LNCaP clone FGC (cell line): ENCODE data around the gene ADGRB3.
A peak's percentile ranks its signal among the peaks of the same experiment; 100 is the strongest.
"Not testable (repeated sequence)": the region's sequence is repeated elsewhere in the genome, so short reads cannot be mapped to it uniquely, and the experiment has no call there.

Source experiments
- DNase-seq: peaks from one replicate; pipeline ENCODE4 v3.0.0-alpha.2; 2011; ENCODE audit warnings: low read depth
- H3K4me3 ChIP-seq: 2 replicates; pipeline ENCODE4 v1.5.1; 2011; ENCODE audit warnings: mild to moderate bottlenecking, low read depth, low read length, control low read depth
- TF ChIP-seq, protein P1 (sequence below): IDR thresholded peaks from 2 replicates; pipeline ENCODE4 v1.5.1; 2012; ENCODE audit warnings: mild to moderate bottlenecking; ENCODE audit not compliant: control insufficient read depth, insufficient read depth; ENCODE audit errors: extremely low read depth

ADGRB3 gene

DNA sequence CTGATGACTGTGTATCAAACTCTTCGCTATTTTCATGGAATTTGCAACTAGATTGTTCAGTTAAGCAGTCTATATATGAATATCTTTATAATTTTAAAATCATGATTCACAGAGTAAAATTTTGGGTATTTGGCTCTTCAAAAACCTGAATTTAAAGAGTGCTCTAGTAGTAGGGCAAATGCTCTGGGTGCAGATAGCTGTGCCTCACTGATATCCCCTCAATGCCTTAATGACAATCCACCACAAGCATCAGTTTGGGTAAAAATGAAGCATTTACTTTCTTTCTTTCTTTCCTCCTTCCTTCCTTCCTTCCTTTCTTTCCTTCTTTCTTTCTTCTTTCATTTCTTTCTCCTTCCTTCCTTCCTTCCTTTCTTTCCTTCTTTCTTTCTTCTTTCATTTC lies 239.7 kb downstream of the ADGRB3 start:
- no peak for DNase-seq
- no peak overlapping the region for H3K4me3 ChIP-seq
- TF ChIP-seq, protein P1, sequence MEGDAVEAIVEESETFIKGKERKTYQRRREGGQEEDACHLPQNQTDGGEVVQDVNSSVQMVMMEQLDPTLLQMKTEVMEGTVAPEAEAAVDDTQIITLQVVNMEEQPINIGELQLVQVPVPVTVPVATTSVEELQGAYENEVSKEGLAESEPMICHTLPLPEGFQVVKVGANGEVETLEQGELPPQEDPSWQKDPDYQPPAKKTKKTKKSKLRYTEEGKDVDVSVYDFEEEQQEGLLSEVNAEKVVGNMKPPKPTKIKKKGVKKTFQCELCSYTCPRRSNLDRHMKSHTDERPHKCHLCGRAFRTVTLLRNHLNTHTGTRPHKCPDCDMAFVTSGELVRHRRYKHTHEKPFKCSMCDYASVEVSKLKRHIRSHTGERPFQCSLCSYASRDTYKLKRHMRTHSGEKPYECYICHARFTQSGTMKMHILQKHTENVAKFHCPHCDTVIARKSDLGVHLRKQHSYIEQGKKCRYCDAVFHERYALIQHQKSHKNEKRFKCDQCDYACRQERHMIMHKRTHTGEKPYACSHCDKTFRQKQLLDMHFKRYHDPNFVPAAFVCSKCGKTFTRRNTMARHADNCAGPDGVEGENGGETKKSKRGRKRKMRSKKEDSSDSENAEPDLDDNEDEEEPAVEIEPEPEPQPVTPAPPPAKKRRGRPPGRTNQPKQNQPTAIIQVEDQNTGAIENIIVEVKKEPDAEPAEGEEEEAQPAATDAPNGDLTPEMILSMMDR, result no peak

DNA sequence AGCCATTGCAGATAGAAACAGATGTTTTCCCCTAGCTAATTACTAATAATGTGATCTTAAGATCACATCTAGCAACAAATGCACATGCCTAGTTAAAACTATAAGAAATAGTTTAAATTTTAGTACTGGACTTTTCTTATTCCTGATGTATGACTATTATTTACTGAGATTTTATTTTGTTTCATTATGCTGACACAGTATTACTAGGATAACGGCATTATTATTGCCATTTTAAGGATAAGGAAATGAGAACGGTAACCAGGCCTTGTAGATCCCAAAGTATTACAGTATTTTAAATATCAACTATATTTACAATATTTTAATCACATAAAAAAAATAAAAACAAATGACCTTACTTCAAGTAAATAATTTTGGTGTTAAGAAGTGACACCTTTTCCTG lies 240.3 kb downstream of the ADGRB3 start:
- no peak overlapping the region for H3K4me3 ChIP-seq
- TF ChIP-seq, protein P1, result no peak
- DNase-seq, result no peak

DNA sequence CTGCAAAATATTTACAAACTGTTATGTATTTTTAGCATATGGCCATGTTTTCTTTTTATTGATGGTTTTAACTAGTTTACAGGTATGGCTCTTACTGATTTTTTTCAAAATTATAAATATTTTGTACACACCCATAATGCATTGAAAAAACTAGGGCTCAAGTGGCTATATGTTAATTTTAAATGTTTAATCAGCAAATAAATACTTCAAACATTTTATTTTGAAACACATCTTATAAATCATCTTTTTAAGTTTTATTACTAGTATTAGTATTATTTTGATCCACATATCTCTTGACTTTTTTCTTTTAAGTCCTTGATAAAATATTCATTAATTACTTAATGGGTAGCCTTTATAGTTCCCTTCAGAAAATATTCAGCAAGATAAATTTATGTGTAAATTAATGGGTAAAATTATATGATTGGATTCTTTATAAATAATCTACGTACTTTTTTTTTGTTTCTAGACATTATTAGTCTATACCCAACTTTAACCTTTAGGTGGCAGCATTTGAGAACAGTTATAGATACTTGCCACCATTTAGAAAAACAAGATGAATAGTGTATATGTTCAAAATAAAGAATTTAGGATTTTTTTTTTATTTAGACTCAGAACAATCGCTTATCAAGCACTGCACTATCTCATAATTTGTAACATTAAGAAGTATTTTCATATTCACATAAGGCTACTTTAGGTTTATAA lies 241.9 kb downstream of the ADGRB3 start:
- no peak for DNase-seq
- TF ChIP-seq, protein P1, result peak; percentile 40
- no peak overlapping the region for H3K4me3 ChIP-seq

DNA sequence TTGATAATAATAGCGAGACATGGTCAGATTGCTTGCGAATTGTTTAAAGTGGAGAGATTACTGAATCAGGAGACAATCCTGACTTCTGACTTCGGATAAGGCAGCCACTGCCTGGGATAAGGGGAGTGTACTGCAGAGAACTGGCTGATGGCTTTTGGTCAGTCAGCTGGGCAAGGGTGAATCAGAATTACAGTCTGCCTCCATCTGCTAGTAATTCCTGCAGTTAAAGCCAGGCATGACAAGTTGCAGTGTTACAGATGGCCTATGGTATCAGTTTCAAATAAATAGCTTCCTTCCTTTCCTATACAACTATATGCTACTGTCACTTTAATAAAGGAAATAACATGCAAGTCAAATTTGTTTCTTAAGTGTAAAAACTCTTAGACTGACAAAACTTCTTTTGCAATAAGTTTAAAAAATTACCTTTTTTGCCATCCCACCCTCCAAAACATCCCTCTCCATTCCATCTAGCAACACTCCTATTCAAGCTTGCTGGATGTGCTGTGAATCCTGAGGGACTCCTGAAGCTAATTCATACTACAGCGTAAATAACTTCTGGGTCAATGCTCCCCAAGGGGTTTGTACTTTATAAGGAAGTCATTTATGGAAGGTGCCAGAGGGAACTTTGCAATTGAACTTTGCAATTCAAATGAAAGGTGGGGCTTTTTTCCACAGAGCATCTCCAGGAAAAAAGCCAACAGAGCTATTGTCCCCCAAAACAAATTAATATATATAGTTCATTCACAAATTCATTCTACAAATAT lies 245.2 kb downstream of the ADGRB3 start:
- TF ChIP-seq, protein P1, result no peak
- DNase-seq, result no peak
- H3K4me3 ChIP-seq, result no peak overlapping the region

- H3K4me3 ChIP-seq, DNase-seq: not testable (repeated sequence)
Observed at GRCh38 chr6:68883325-68883724, 248.2 kb downstream of the ADGRB3 start.

DNA sequence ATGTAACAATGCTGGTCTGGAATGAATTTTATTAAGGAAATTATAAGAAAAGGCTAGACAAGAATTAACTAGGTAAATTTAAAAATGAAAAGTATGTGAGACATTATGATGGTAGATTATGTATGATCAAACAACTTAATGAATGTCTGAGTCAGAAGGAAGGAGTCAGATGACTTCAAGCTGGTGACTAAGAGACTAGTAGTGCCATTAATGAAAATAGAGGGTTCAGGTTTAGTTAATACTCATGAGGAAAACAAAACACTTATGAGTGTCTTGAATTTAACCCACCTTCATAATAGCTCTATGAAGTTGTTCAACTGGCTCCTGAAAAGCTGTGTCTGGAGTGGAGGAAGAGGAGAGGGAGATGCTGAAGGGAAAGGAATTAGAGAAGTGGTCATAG lies 256.3 kb downstream of the ADGRB3 start:
- TF ChIP-seq, protein P1, result no peak
- DNase-seq, result no peak

GRCh38 chr6:68892452-68892851 lies 257.4 kb downstream of the ADGRB3 start:
- TF ChIP-seq, protein P1, result no peak
- H3K4me3 ChIP-seq, result no peak overlapping the region
- no peak for DNase-seq

More for the DNA sequence above, 256.3 kb downstream of the ADGRB3 start:
- no peak overlapping the region for H3K4me3 ChIP-seq
